Body of pancreas (tissue), 4 donors: ENCODE measurements around the gene IL12A.

Source experiments
- POLR2A ChIP-seq, 3 donors: fragments of 450-650 bp; IDR thresholded peaks; one replicate each; pipeline ENCODE4 v1.6.1; 2016; ENCODE audit warnings: antibody characterized with exemption in 3 of 3, mild to moderate bottlenecking in 2 of 3
- TF ChIP-seq, protein P1 (sequence below), 7 experiments: fragments of 450-650 bp in 4 of 7; fragments of 200-600 bp in 3 of 7; sonication (generic) in 3 of 7; IDR thresholded peaks; one replicate each; pipeline ENCODE4 v1.5.1; 2016 to 2019; ENCODE audit warnings: antibody characterized with exemption in 7 of 7

DNA sequence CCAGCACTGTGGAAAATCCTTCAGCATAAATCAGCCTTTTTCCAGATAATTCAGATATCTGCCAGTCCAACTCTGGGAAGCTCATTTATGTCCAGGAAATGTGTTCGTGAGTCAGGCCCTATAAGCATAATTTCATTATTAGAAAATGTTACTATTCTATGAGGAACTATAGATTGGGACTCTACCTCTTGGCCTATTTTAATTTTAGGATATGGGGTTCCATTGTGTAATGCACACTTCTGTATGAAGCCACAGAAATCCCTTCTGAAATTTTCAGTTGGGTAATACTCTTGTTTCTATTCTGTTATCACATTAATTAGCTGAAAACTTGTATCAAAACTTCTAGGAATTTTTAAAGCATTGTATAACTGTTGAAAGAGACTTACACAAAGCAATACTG lies 43.9 kb upstream of the IL12A start:
- TF ChIP-seq, protein P1, sequence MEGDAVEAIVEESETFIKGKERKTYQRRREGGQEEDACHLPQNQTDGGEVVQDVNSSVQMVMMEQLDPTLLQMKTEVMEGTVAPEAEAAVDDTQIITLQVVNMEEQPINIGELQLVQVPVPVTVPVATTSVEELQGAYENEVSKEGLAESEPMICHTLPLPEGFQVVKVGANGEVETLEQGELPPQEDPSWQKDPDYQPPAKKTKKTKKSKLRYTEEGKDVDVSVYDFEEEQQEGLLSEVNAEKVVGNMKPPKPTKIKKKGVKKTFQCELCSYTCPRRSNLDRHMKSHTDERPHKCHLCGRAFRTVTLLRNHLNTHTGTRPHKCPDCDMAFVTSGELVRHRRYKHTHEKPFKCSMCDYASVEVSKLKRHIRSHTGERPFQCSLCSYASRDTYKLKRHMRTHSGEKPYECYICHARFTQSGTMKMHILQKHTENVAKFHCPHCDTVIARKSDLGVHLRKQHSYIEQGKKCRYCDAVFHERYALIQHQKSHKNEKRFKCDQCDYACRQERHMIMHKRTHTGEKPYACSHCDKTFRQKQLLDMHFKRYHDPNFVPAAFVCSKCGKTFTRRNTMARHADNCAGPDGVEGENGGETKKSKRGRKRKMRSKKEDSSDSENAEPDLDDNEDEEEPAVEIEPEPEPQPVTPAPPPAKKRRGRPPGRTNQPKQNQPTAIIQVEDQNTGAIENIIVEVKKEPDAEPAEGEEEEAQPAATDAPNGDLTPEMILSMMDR (IDR thresholded peaks at IDR 0.05), result no peak
- no peak for TF ChIP-seq POLR2A (IDR thresholded peaks at IDR 0.05)
